Suppressor macrophage treated with lipopolysaccharide for 1 hour (primary cell): ENCODE data around the gene MAST4.

ENCODE experiments used
- DNase-seq, 3 donors: peaks; one replicate each; pipeline ENCODE4 v3.0.0-alpha.2; 2020 to 2022

MAST4 gene

GRCh38 chr5:66969963-66970362 is 373.8 kb downstream of the MAST4 start:
- DNase-seq: no peak

DNA sequence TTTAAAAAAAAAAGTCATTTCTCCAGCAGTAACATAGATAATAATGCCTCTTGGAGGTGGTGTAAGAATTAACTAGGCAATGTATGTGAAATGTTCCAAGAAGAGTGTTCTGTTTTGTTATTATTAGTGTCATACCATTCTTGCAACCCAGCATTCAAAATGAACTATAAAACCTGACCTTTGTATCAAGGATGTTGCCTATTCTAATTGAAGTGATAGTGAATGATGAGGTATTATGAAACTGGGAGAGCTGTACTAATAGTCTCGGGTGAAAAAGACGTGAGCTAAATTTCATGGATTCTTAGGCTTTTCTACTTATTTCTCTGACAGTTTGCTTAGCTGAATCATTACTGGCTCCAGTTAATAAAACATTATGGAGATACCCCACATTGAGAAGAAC is 375.8 kb downstream of the MAST4 start:
- DNase-seq: no peak

- DNase-seq: no peak
Measured at GRCh38 chr5:66974256-66974655, 378.1 kb downstream of the MAST4 start.

DNA sequence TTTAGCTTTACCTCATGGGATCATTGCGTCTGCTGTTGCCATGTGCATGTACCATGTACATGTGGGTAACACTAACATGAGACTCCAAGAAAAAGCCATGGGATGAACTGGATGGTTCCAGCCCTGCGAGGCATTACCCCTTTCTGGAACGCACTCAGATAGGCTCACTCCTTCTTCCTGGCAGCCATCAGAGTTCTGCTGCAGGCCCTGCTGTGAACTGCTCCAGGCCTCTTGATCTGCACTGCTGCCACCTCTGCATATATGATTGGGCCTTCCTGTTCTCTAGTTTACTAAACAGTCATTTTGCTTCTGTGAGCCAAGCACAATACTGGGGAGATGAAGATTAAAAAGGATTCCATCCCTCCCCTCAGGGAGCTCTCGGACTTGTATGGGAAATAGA is 379.9 kb downstream of the MAST4 start:
- DNase-seq: no peak

- DNase-seq: no peak
Measured at GRCh38 chr5:66979738-66980137, 383.5 kb downstream of the MAST4 start.

DNA sequence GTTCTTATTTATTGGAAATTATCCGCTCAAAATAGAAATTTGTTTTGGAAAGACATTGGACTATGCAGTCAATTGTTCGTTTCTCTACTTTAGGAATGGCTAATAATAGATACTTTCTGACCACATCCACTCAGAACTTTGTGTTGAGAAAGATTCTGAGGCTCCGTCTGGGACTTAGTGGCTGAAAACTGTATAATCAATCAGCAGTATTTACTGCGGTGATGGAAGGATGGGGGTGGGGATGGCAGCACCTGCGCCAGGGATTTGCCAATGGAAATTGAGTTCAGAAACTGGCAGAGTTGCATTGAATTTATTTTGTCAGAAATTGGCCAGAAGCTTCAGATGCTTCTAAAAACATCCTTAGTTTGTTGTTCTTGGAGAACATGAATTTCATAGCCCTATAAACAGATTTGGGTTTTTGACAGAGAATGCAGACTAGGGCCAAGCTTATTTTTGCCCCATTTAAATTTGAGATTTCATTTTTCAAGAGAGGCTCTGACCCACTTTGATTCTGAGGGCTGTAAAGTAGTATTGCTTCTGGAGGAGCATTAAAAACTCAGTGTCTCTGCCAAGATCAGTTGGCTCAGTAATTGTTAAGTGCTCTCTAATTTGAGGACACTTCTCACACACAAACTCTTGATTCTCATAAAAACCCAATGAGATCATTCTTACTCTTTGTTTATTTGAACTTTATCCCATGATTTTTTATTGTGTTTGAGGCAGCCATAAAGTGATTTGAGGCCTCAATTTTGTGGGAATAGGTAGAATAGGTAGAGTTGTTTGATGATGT is 385.3 kb downstream of the MAST4 start:
- no peak for DNase-seq

DNA sequence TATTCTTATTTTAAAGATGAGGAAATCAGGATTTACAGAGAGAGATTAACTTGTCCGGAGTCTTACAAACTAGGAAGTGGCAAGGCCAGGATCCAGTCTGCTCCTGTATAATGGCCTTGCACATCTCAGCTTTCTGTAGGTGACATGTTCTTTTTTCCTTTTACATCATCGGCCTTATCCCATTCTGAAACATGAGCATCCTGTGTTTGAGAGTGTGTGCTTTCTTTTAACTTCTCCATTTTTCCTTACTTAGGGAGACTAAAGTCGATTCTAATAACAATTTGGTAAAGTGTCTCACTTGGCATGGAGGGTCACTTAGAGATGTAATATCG is 385.8 kb downstream of the MAST4 start:
- DNase-seq: no peak

GRCh38 chr5:66982470-66982869 is 386.3 kb downstream of the MAST4 start:
- no peak for DNase-seq

DNA sequence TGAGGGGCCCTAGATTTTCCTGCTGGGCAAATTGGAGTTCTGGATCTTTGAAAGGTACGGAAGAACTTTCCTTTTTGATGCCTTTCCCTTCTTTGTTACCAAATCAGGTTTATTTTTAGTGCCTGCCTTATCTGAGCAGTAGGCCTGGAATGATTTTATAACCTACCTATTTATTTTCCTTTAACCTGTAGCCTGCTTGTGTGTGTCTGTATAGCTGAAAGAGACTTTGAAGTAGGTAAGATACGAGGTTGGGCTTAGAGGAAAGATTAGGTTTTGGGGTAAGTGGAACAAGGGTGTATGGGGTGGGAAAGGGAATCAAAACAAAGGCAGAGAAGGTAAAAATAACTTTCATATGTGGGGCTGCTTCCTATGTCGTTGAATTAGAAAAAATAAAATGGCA is 389.2 kb downstream of the MAST4 start:
- DNase-seq: no peak

DNA sequence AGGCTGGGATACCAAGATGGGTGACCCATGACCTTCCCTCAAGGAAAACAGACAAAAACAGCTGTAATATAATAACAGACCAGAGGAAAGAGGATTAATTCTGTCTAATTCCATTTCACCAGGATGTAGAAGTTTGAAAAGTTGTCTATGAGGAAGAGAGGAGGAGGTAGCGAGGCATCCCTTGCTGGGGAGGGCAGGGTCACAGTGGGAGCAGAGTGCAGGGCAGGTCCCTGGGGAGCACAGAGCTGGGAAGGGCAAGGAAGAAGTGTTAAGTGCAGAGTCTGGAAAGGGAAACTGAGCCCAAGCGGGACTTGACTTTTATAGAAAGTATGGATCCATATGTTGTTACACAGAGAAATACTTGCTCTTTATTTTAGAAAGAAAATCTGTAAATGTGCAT is 389.8 kb downstream of the MAST4 start:
- no peak for DNase-seq

DNA sequence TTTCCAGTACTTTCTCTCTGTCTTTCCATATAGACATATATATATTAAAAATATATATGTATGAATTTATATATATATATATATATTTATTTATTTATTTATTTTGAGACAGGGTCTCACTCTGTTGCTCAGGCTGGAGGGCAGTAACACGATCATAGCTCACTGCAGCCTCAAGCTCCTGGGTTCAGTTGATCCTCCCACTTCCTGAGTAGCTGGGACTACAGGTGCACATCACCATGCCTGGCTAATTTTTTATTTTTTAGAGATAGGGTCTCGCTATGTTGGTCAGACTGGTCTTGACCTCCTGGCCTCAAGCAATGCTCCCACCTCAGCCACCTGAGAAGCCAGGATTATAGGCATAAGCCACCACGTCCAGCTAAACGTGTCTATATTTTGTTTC is 390.3 kb downstream of the MAST4 start:
- DNase-seq: no peak

DNA sequence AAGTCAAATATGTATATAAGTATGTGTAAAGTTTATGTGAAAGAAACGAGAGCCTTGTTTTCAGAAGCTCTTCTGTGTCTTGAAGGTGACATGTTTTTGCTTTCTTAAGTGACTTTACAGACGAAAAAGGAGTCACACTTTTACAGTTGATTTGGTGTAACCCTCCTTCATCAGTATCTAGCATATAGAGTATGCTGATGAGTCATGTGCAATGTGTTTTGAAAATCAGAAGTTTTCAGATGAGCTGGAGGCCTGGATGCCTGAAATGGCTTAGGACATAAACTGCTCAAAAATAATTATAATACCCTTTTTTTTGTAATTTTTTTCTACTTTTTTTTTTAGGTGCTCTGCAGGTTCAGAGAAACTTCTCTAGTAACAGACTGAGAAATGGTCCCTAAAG is 390.9 kb downstream of the MAST4 start:
- no peak for DNase-seq

DNA sequence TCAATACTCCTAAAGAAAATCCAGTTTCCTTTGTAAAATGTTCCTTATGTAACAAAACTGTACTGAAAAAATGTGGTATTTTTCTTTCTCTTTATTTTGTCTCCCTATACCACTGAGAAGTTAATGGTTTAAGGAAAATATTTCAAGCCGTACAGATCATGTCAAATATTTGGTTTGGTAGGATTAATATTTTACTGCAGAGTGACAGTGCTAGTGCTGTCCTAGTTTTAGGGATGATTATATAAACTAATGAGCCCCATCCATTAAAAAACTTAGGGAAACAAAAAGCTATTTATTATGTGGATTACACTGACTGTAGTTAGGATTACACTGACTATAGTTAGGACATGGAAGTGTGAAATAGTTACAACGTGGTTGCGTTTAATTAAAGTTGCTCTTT is 391.3 kb downstream of the MAST4 start:
- no peak for DNase-seq

GRCh38 chr5:66987949-66988838 is 392.0 kb downstream of the MAST4 start:
- peak; percentile 41 to 71 (median 65) for DNase-seq

DNA sequence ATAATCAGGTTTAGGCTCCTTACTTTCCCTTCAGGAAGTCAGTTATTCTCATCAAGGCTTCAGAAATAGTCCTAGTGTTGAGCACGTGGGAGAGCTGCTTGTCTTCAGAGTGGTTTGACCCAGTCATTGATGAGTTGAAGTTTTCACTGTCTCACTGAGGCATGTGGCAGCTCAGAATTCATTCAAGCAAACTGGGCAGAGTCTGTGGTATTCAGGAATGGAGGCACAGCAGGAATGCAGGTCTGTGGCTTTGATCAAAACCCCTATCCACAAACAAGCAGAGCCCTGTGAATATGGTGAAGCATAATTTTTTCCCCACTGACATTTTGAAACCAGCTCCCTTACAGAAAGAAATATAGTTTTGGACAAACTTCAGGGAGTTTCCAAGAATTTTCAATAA is 393.1 kb downstream of the MAST4 start:
- no peak for DNase-seq

DNA sequence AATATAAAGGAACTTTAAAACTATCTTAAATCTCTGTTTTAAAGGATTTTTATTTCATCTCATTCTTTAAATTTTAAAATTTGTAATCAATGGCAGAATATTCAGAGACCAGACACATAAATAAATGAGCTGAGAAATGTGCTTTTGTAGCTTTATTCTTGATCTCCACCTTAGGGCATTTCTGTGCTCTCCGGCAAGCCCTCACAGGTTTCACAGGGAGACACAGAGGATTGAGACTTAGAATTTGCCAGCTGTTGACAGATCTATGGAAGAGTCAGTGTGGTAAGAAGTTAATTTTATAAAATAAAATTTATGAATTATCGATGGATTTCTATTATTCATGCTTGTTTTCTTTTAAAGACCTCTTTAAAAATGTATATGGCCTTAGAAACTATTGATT is 393.6 kb downstream of the MAST4 start:
- DNase-seq: no peak

DNA sequence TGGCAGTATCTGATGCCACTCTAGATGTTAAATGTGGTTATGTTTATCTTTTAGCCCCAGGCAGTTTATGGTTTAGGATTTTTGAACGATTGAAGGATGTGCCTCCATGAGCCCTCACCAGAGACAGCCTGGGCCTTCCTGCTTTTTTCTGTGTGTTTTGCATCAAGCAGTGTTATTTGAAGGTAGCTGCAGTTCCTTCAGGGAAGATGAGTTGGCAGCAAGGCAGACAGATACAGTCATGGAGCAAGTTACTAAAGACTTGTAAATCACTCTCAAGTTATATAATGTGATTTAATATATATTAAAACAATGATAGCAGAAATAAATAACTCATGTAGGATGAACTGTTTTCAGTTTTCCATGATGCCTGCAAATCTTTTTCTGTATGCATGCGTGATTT is 395.6 kb downstream of the MAST4 start:
- DNase-seq: no peak

GRCh38 chr5:66992547-66992946 is 396.4 kb downstream of the MAST4 start:
- peak; percentile 33 to 56 (median 54) for DNase-seq

DNA sequence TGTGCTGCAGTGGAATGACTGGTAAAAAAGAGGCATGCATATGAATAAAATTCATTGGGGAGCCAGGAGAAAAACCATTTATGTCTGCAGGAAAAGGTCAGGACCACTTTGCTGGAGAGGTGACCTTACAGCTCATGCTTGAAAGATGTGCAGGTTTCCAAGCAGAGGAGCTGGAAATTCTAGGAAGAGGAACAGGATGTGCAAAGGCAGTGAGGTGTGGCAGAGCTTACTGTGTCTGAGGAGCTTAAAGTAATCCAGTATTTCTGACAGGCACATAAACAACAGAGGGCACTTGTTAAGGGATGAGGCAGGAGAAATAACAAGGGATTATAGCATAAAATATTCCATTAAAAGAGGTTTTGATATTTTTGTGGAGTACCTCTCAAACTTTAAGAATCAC is 397.3 kb downstream of the MAST4 start:
- DNase-seq: no peak

DNA sequence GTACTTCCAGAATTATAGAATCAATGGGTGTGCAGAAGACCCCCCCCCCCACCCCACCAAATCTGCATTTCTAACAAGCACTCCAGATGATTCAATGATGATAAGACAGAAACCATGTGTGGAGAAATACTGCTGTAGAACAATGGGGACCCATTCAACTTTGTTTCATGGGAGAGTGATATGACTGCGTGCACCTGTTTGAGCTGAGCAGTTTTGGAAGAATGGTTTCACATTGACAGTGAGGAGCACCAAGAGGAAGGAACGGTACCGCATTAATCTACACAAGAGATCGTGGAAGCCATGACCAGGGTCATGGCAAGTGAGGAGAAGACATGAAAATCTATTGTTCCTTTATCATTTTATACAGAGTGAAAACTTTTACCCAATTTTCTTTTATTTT is 397.7 kb downstream of the MAST4 start:
- DNase-seq: no peak

- DNase-seq: no peak
Measured at GRCh38 chr5:66994790-66995189, 398.6 kb downstream of the MAST4 start.

- peak in 1 of 3 donors; percentile 7 for DNase-seq
Measured at GRCh38 chr5:67000794-67001475, 404.7 kb downstream of the MAST4 start.

DNA sequence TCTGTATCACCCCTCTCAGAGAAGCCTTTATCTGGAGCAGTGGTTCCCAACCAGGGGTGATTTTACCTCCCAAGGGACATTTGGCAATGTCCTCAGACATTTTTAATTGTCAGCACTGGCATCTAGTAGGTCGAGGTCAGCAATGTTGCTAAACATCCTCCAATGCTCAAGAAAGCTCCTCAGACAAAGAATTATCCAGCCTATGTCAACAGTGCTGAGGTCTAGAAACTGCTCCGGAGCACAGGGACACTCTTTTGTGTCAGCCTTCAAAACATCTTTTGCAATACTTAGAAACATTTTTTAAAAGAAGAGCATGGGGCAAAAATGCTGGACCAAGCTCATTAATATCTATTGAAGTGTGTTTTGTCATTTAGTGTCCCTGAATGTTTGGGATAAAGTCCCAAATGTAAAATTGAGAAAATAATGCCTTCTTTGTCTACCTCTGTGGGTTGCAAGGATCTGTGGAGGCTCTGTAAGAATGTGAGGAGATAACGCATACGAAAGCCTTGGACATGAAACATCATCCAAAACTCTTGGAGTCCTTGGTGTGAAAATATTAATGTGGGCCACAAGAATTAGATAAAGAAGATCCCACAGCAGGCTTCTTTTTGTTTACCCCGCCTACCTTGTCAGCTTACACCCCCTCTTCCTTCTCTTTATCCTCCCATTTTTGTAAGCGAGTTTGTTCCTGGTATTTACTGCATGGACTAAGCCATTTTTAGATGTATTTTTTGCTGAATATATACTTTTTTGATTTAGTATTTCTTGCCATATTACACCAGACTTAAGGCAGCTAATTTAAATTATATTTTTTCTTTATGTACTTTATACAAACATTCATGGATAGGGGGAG is 406.9 kb downstream of the MAST4 start:
- no peak for DNase-seq
